Hematopoietic multipotent progenitor cell treated with erythropoietin and hydrocortisone succinate and interleukin-3 and kit ligand, for 4 days (in vitro differentiated cells): Measurements from ENCODE around the gene ASB18.

Experiments
- DNase-seq: peaks from one replicate; pipeline ENCODE4 v3.0.0-alpha.2; 2015

The ASB18 gene

DNA sequence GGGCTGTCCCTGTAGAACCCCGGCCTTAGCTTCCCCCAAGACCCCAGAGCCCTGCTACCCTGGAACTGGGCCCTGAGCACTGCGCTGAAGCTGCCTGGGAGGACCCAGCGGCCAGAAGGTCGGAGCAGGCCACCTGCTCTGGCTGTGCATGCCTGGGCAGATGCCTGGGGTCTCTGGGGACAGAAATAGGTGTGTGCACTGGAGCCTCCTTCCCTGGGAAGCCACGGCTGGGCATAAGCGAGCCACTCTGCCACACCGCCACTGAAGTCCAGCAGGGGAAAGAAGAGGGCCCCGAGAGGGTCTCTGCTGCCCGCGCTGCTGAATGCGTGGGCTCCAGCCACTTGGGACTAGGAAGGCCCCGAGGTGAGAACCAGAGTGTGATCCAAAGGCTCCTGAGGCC lies 102.7 kb downstream of the ASB18 start:
- no peak for DNase-seq

DNA sequence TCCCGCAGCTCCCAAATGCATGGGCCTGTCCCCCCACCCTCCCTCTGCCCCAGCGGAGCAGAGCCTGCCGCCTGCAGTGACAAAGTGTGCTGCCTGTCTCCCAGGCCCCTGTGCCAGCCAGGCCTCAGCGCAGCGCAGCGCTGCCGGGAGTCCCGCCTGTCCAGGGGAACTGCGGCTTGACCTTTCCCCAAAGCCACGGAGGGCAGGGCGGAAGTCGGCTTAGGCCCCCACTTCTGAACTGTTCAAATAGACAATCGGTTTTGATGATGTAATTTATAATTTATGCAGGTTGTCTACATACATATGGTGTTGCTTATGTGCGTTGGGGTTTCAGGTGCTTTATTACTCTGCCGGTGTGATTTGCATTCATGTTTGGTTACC lies 103.1 kb downstream of the ASB18 start:
- DNase-seq = no peak

DNA sequence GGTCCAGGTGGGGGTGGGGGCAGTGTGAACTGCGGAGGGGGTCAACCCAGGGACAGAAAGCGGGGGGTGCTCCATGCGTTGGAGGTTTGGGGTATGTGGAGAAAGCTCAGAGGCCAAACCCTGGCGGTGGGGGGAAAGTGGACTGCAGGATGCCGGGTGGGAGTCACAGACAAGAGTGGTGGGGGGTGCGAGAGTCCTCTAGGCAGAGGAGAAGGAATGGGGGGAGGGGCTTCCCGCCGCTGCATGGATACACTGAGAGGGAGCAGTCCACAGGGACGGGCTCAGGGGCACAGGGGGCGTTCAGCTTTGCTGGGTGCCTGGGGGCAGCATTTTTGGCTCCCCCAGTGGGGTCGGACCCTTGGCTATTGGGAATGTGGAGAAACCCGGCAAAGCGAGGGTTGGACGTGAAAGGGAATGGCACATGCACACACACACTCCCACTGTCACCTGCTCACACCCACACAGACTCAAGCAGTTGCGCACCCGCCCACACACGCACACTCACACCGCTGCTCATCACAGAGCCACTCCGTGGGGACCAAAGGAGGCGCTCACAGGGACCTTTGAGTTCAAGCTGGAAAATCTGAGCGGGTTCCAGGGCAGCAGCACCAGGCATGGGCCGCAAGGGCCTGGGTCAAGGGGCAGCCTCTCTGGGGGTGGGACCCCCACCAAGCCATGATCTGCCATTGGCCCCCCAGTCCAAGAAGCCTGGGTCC lies 103.7 kb downstream of the ASB18 start:
- no peak for DNase-seq

DNA sequence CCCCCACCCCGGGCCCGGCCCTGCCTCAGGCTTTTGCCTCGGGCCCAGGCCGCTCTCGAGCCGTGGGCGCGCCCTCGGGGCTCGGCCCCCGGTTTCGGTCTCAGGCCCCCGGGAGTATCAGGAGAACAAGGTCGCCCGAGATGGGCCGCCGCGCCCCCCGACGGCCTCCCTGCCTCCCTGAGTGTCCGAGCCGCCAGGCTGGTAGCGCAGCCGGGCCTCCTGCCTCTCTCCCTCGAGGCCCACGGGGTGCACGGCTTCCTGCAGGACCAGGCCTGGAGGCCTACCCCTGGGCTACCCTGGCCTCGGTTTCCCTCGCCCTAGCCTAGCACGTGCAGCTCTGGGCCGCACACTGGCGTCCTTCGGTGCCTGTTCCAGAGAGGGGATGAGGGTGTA lies 104.4 kb downstream of the ASB18 start:
- no peak for DNase-seq

DNA sequence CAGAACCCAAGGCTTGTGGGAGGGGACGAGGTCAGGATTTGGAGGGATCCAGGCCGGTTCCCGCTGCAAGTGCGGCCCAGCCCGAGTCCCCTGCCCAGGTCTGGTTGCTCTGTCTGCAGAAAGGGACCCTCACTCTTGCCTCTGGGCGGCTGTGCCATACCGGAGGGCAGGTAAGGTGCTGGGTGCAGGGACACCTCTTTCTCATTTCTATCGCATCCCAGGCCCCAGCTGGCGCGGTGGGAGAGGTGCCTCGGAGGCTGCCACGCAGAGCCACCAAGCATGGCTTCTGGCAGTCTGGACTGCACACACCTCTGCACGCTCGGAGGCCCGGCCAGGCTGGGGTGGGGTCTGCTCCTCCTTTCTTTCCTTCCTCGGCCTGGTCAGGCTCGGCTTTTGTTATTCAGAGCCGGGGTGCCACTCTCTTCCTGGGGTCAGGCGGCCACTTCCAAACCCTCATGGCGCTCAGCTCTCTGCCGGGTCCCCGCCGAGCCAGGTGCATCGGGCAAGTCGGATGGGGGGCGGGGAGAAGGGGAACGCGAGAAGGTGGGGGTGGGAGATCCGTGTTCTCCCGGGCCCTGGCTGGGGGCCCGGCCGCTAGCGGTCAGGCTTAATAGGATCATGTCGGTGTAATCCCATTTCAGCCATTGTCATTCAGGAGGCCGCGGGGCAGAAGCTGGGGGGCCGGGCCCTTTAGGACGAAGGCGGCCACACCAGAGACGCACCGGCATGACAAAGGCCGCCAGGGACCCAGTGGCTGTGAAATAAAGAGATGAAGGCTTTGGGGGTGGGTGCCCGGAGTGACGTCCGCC lies 105.0 kb downstream of the ASB18 start:
- no peak for DNase-seq

DNA sequence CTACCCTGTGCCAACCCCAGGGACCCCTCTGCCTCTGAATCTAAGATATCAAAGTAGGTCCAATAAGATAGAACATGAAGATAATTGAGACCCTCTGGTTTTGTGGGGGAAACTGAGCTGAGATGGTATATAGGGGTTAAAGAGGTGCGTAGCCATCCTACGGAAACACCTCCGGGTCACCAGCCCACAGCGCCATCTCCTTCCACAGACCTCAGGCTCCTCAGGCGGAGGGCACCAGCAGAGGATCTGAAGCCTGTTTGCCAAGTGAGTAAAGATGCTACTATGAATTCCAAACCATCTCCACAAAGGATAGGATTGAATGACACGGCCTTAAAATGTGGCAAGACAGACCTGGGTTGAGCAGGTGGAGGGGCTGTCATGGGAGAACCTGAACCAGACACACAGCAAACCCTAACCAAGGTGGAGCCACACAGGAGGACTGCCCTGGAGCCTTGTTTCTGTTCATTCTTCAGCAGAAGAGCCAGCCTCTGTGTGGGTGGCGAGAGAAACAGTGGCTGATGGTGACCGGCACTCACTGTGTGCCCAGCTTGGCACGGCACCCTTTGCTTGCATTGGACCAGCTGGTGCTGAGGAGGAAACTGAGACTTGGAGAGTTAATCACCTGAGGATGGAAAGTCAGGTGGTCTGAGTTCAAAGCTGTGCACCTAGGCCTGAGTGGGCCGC lies 106.2 kb downstream of the ASB18 start:
- DNase-seq = no peak

DNA sequence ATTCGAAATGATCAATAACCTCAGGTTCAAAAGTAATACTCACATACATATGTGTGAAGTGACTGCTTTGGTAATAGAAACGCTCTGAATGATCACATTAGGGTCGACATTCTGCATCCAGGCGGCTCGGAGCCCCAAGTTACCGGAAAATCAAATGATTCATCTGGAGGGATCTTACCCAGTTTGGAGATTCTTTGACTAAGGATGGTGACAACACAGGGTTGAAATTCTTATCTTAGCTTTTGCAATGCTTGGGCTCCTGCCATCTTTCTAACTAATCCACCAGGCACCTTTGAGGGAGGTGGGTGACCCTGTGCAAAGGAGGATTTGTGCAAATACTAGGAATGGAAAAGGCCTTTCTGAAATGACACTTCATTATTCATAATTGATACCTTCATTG lies 106.8 kb downstream of the ASB18 start:
- no peak for DNase-seq

DNA sequence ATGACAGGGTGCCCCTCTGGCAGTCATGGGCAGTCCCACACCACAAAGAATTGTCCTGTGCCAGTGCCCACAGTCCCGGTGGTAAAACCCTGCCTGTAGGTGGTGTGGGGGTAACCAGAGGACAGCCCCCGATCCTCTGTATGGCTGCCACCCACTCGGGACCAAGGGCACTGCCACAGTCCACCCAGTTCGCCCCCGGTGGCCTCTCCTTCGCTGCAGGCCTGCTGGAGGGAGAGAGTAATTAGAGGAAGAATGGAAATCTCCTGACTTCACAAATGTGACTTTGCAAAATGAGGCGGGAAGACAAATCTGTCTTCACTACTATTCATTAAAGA lies 107.4 kb downstream of the ASB18 start:
- DNase-seq = no peak

DNA sequence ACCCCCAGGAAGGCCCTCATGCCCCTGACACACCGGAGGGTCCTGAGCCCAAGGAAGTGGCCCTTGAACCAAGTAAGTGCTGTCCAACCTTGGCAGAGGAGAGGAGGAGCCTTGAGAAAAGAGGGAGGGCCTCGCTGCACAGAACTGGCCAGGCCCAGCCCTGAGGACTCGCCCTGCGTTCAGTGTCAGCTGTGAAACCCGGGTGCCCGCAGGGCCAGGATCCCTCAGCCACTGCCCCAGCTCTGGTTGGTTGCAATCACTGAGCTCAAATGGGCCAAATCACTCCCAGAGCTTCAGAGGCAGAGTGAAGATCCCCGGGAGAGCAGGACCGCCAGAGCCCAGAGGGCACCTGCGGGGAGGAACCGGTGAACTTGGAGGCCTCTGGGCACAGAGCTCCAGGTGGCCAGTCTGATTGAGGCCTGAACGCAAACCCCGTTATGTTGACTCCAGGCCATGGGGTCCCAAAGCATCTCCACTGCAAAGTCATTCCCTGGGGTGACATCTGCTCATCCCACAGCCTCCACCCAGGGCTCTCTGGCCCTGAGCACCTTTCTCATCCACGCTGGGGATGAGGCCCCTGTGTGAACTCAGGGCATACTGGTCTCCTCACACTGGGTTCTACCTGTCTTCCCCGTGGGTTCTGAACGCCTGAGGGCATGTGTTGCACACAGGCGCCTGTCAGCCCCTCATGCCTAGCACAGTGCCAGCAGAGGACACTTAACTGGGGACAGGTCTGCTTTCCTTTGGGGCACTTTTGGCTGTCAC lies 107.9 kb downstream of the ASB18 start:
- DNase-seq = no peak

DNA sequence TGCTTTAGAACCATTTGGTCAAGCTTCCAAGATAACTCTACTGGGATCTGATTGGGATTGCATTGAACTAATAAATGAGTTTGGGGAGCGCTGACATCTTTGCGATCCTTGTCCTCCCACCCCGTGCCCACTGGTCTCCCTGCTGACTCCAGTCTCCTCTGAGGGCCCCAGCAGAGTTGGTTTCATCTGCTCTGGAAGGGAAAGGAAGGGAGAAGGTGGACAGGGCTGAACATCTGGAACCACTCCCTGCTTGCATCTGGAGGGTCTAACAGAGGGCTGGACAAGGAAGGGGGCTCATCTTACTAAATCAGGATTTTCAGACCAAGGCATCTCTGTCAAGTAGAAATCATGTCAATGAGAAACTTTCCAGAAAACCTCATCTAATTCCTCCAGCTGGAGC lies 108.8 kb downstream of the ASB18 start:
- DNase-seq = no peak

DNA sequence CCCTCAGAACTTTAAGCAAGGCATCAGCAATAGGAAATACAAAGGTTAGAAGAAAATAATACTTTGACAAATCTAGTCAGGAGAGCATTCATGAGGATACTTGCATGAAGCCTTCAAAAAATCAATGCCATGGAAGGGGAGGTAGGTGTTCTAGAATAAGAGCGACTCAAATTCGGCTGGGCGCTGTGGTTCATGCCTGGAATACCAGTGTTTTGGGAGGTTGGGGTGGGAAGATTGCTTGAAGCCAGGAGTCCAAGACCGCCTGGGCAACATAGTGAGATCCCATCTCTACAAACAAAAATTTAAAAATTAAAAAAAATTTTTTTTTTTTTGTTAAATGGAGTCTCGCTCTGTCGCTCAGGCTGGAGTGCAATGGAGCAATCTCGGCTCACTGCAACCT lies 117.8 kb downstream of the ASB18 start:
- no peak for DNase-seq

DNA sequence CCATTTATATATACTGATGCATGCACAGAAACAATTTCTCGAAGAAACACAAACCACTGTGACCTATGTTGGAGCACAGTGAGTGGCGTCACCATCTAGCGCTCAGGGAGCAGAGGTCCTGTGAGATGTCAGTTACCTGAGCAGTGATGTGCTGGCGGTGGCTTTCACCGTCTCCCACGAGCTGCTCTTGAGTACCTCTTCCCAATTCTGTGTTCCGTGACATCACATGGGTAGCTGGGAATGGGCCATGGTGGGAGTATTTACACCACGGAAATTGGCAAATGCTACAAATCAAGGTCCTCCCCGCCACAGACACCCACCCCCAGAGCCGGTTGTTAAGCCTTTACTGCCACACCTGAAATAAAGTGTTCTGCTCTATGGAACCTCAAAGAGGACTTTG lies 120.4 kb downstream of the ASB18 start:
- DNase-seq = no peak
